Measurements from ENCODE around the gene TFF3.

- TF ChIP-seq CTCF (conservative IDR thresholded peaks at IDR 0.05) (no peak), EZH2 (IDR thresholded peaks at IDR 0.05; ENCODE audit: low read depth) (no peak)
These were observed 51.5 kb downstream of the TFF3 start for GRCh38 chr21:42263591-42264131.
